Stomach (tissue), 9 donors: ENCODE data around the gene CADPS. TPM values are rescaled to one million over a fixed set of nuclear protein-coding genes. Genes with fewer than 3 reads are reported as not detected.

Experiments used
- DNase-seq, 2 donors: peaks; one replicate each; pipeline versions ENCODE4 v3.0.0 to v3.0.0-alpha.2; 2013 to 2019
- H3K27ac ChIP-seq, 5 donors: fragments of 200-600 bp in 4 of 5; sonication (generic) in 4 of 5; one replicate each; pipeline ENCODE4 v1.5.1; 2013 to 2019; ENCODE audit warnings: mild to moderate bottlenecking in 1 of 5, moderate library complexity in 1 of 5
- H3K27me3 ChIP-seq, 3 donors: fragments of 200-600 bp; sonication (generic); one replicate each; pipeline ENCODE4 v1.5.1; 2017 to 2019; ENCODE audit warnings: mixed run types in 1 of 3
- H3K36me3 ChIP-seq, 4 donors: fragments of 200-600 bp; sonication (generic); 1 replicate in 3 of 4; 2 replicates in 1 of 4; pipeline ENCODE4 v1.5.1; 2016 to 2019
- H3K4me1 ChIP-seq, 4 donors: fragments of 200-600 bp; sonication (generic); one replicate each; pipeline ENCODE4 v1.5.1; 2016 to 2019
- H3K4me3 ChIP-seq, 4 donors: fragments of 200-600 bp; sonication (generic) in 3 of 4; one replicate each; pipeline ENCODE4 v1.5.1; 2016 to 2019; ENCODE audit warnings: mild to moderate bottlenecking in 1 of 4
- H3K9me3 ChIP-seq, 4 donors: fragments of 200-600 bp; sonication (generic); one replicate each; pipeline ENCODE4 v1.5.1; 2016 to 2019
- CTCF ChIP-seq, 7 experiments: fragments of 450-650 bp in 4 of 7; fragments of 200-600 bp in 3 of 7; sonication (generic) in 3 of 7; IDR thresholded peaks; one replicate each; pipeline ENCODE4 v1.5.1; 2016 to 2019; ENCODE audit warnings: antibody characterized with exemption in 7 of 7, control low read depth in 2 of 7, mild to moderate bottlenecking in 1 of 7
- EP300 ChIP-seq: sonication (generic); formaldehyde crosslinking; IDR thresholded peaks from one replicate; pipeline ENCODE4 v1.6.1; 2017; ENCODE audit warnings: antibody characterized with exemption
- POLR2A ChIP-seq, 4 donors: fragments of 450-650 bp; IDR thresholded peaks; one replicate each; pipeline ENCODE4 v1.6.1; 2016; ENCODE audit warnings: antibody characterized with exemption in 4 of 4, control low read depth in 2 of 4, mild to moderate bottlenecking in 1 of 4, moderate library complexity in 1 of 4
- POLR2AphosphoS5 ChIP-seq, 3 donors: sonication (generic); formaldehyde crosslinking; IDR thresholded peaks; one replicate each; pipeline ENCODE4 v1.6.1; 2016; ENCODE audit warnings: antibody characterized with exemption in 3 of 3
- WGBS, 5 donors: extraction: QIAGEN DNeasy Blood & Tissue Kit in 3 of 5; methylation state at CpG; one replicate each; pipeline versions ENCODE4 v1.1.5 to v1.1.7; 2013 to 2018; 5-methylcytosine and 5-hydroxymethylcytosine counted together
- intact Hi-C: fragments of 100-400 bp; cut with DNase I; formaldehyde crosslinking; loops from one replicate; pipeline ENCODE4 v1.15.1; 2023; ENCODE audit warnings: low total_unique reads
- polyA plus RNA-seq, 3 donors: library from polyadenylated mRNA; stranded (reverse); fragments of 200-250 nt; gene quantifications; one replicate each; pipeline ENCODE4 v1.2.3, GENCODE V29; 2013
- total RNA-seq, 5 donors: library from RNA; depleted of rRNA; stranded (reverse); fragments of >200 nt; gene quantifications; one replicate each; pipeline versions ENCODE4 v1.1.0 to v1.2.3, GENCODE V29; 2014 to 2016
- donor health status: healthy with polysubstance abuse.
- donor health status: Bipolar disorder and iron deficiency.
- donor health status: healthy.

Gene CADPS
- total and polyA plus RNA-seq, 8 donors = 0.58 to 32.2 (median 3.4) TPM

- H3K4me3 ChIP-seq = no peak overlapping the region
- no peak for TF ChIP-seq EP300
- no peak for DNase-seq
- no peaks in the 10 kb centered on the region for H3K27me3 ChIP-seq
- intact Hi-C loops = no loop called here
- no peaks in the 10 kb centered on the region for H3K4me1 ChIP-seq
- no peaks in the 10 kb centered on the region for H3K36me3 ChIP-seq
- H3K9me3 ChIP-seq = no peaks in the 10 kb centered on the region
- H3K27ac ChIP-seq = no peak overlapping the region
These were observed 202.3 kb downstream of the CADPS start for GRCh38 chr3:62672988-62673313.

- Histone ChIP-seq H3K9me3 (no peaks in the 10 kb centered on the region), H3K27ac (no peak overlapping the region), H3K4me1 (no peaks in the 10 kb centered on the region), H3K4me3 (no peak overlapping the region), H3K36me3 (no peaks in the 10 kb centered on the region), H3K27me3 (peaks cover 0 to 5% (median 0%) of the 10 kb centered on the region in 3 donors)
- 66 to 74% (median 69%) methylated on average over 10 of the region's 10 CpGs for WGBS, 5 donors
- DNase-seq = no peak
- TF ChIP-seq POLR2A (IDR thresholded peaks at IDR 0.05) (no peak), EP300 (no peak), CTCF (IDR thresholded peaks at IDR 0.05) (no peak), POLR2AphosphoS5 (IDR thresholded peaks at IDR 0.05) (no peak)
- intact Hi-C loops = no loop called here
These were observed 202.8 kb downstream of the CADPS start for GRCh38 chr3:62672270-62672987.

GRCh38 chr3:62670351-62670750, 204.9 kb downstream of the CADPS start:
- Histone ChIP-seq H3K9me3 (no peaks in the 10 kb centered on the region), H3K4me3 (no peak overlapping the region), H3K27ac (no peak overlapping the region), H3K36me3 (no peaks in the 10 kb centered on the region), H3K4me1 (peaks cover 0 to 6% (median 0%) of the 10 kb centered on the region in 4 donors), H3K27me3 (peaks cover 0 to 10% (median 0%) of the 10 kb centered on the region in 3 donors)
- no peak for DNase-seq
- intact Hi-C loops = no loop called here
- TF ChIP-seq EP300 (no peak), POLR2AphosphoS5 (IDR thresholded peaks at IDR 0.05) (no peak), CTCF (IDR thresholded peaks at IDR 0.05) (no peak), POLR2A (IDR thresholded peaks at IDR 0.05) (no peak)

- H3K4me1 ChIP-seq = peaks cover 0 to 6% (median 0%) of the 10 kb centered on the region in 4 donors
- H3K36me3 ChIP-seq = no peaks in the 10 kb centered on the region
- no peaks in the 10 kb centered on the region for H3K9me3 ChIP-seq
- no peak overlapping the region for H3K4me3 ChIP-seq
- H3K27me3 ChIP-seq = peaks cover 0 to 11% (median 0%) of the 10 kb centered on the region in 3 donors
- TF ChIP-seq CTCF (IDR thresholded peaks at IDR 0.05) (no peak), POLR2A (IDR thresholded peaks at IDR 0.05) (no peak)
- no peak overlapping the region for H3K27ac ChIP-seq
- no peak for DNase-seq
- intact Hi-C loops = no loop called here
- WGBS, 5 donors = 64 to 89% (median 71%) methylated on average over 1 of the region's 1 CpG
These were observed 206.1 kb downstream of the CADPS start for GRCh38 chr3:62669161-62669560.

- Histone ChIP-seq H3K36me3 (no peaks in the 10 kb centered on the region), H3K27me3 (peaks cover 0 to 11% (median 0%) of the 10 kb centered on the region in 3 donors), H3K4me1 (peaks cover 0 to 6% (median 0%) of the 10 kb centered on the region in 4 donors), H3K9me3 (no peaks in the 10 kb centered on the region), H3K4me3 (no peak overlapping the region), H3K27ac (no peak overlapping the region)
- TF ChIP-seq CTCF (IDR thresholded peaks at IDR 0.05) (no peak), EP300 (no peak), POLR2A (IDR thresholded peaks at IDR 0.05) (no peak), POLR2AphosphoS5 (IDR thresholded peaks at IDR 0.05) (no peak)
- intact Hi-C loops = no loop called here
- WGBS, 5 donors = 54 to 77% (median 66%) methylated on average over 5 of the region's 5 CpGs
- DNase-seq = no peak
These were observed 207.5 kb downstream of the CADPS start for GRCh38 chr3:62667714-62668113.
